NB4 (cell line): Measurements from ENCODE around the gene MYO15B.

Experiments
- DNase-seq: peaks from one replicate; pipeline ENCODE4 v3.0.0; 2010; ENCODE audit warnings: low read depth
- H3K4me3 ChIP-seq: one replicate; pipeline ENCODE4 v1.5.1; 2011; ENCODE audit warnings: mild to moderate bottlenecking, low read depth, low read length, moderate library complexity
- CTCF ChIP-seq: IDR thresholded peaks from one replicate; pipeline ENCODE4 v1.5.1; 2012; ENCODE audit warnings: low read depth, low read length
- MAX ChIP-seq: IDR thresholded peaks from 2 replicates; pipeline ENCODE4 v1.6.1; 2011; ENCODE audit warnings: low read depth, low read length
- MYC ChIP-seq: IDR thresholded peaks from 2 replicates; pipeline ENCODE4 v1.6.1; 2011; ENCODE audit warnings: low read depth, low read length
- POLR2A ChIP-seq: IDR thresholded peaks from 2 replicates; pipeline ENCODE4 v1.6.1; 2011; ENCODE audit warnings: mild to moderate bottlenecking; ENCODE audit not compliant: insufficient read length; ENCODE audit errors: extremely low read depth

Gene MYO15B

DNA sequence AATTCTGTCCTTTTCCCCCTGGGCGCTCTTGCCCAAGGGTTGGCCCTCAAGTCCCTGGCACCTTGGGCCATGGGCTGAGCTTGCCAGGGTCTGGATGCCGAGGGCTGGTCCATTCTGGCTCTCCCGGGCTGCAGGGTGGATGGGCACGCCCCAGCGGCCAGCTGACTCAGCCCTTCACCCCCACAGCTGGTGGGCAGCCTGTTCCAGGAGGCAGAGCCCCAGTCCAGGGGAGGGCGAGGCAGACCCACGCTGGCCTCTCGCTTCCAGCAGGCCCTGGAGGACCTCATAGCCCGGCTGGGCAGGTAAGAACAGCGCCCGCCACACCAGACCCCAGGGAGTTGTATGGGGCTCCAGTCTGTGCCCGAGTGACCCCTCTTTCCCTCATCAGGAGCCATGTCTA lies 15.0 kb downstream of the MYO15B start:
- TF ChIP-seq CTCF (no peak), POLR2A (no peak), MYC (no peak), MAX (no peak)
- H3K4me3 ChIP-seq = no peak overlapping the region
- no peak for DNase-seq

GRCh38 chr17:75603123-75603522 lies 15.5 kb downstream of the MYO15B start:
- H3K4me3 ChIP-seq = no peak overlapping the region
- no peak for DNase-seq
- no peak for TF ChIP-seq POLR2A
- no peak for TF ChIP-seq CTCF
- TF ChIP-seq MAX = no peak

DNA sequence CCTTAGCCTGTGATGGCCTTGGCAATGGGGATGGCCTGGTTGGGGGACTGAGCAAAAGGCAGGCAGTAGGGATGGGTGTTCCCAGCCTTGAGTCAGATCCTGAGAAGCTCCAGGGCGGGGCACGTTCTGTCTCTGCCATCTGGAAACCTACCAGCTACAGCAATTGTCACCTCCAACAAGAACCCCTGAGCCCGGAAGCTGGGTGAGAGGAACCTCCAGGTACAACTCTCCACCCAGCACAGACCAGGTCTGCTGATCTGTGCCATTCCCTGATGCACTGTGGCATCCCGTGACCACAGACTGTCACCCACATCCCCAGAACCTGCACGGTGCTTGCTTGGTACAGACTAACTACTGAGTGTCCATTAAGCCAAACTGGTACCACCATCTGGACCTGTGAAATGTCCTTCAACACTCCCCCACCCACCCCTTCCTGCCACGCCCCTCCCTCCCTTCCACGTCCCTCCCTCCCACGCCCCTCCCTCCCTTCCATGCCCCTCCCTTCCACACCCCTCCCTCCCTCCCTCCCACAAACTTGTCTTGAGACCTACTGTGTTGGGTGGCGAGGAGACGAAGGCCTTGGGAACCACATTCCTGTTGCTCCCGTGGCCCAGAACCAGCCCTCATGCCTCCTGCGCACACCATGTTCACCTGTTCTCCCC lies 16.6 kb downstream of the MYO15B start:
- no peak for TF ChIP-seq CTCF
- TF ChIP-seq MYC = no peak
- no peak for TF ChIP-seq MAX
- TF ChIP-seq POLR2A = no peak
- no peak for DNase-seq
- no peak overlapping the region for H3K4me3 ChIP-seq

- no peak for DNase-seq
- TF ChIP-seq MYC (no peak), POLR2A (no peak), CTCF (no peak), MAX (no peak)
- H3K4me3 ChIP-seq = no peak overlapping the region
Measured at GRCh38 chr17:75605790-75606189, 18.2 kb downstream of the MYO15B start.

- DNase-seq = no peak
- TF ChIP-seq MAX (no peak), POLR2A (no peak)
- H3K4me3 ChIP-seq = no peak overlapping the region
Measured at GRCh38 chr17:75607086-75607485, 19.5 kb downstream of the MYO15B start.

DNA sequence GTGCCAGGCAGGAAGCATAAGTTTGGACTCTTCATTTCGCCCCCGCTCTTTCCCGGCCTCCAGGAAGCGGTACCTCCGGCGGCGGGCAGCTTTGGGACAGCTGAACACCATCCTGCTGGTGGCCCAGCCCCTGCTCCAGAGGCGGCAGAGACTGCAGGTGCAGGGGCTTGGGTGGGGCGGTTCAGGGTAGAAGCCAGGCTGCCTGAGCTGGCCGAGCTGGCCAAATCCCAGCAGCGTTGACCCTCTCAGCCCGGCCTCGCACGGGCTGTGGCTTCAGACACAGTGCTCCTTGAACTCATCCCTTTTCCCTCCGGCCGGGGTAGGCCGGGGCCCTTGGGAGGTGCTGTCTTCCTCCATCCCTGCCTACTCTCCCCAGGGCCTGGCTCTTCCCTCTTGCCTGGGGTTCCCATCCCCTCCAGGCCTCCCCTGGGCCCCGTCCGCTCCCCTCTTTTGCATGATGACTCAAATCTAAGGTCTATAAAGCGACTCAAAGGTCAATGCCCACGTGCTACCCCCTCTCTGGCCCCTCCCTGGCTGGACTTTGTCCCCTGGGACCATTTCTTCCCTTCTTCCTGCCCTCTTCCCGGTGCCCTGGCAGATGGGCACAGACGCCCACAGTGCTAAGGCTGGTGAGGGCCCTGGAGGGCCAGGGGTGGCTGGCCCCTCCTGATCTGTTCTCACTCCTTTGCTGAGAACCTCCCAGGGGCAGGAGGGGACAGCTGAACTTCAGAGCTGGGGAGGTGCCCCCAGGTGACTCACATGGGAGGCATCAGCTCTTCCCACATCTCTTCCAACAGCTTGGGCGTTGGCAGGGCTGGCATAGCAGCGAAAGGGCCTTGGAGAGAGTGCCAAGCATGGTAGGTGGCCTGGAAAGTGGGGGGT lies 22.7 kb downstream of the MYO15B start:
- TF ChIP-seq CTCF (no peak), MYC (no peak), MAX (no peak), POLR2A (no peak)
- no peak for DNase-seq
- no peak overlapping the region for H3K4me3 ChIP-seq
